ENCODE measurements around the gene CHIT1. TPM values are rescaled to one million over a fixed set of nuclear protein-coding genes. Genes with fewer than 3 reads are reported as not detected.
A peak's percentile ranks its signal among the peaks of the same experiment; 100 is the strongest.

Gene CHIT1
- total and polyA plus RNA-seq, 9 donors: 0.08 to 26.9 (median 0.90) TPM; not detected in 3

DNA sequence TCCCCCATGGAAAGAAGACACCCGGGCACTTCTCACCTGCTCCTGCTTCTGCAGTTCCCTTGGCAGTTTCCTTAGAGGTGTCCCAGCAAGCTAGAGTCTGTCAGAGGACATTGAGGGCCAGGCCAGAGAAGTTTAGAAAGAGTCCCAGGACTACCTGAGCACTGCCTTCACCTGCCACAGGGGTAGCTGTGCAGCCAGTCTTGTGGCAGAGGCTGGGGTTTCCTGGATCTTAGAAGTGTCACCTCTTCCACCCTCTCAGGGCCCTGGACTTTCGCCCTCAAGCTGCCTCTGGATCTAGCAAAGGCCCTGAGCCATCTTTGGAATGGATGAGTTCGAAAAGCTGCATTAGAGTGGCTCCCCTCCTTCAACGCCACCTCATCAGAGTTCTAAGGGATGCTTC lies 41.0 kb upstream of the CHIT1 start:
- TF ChIP-seq, protein P1, sequence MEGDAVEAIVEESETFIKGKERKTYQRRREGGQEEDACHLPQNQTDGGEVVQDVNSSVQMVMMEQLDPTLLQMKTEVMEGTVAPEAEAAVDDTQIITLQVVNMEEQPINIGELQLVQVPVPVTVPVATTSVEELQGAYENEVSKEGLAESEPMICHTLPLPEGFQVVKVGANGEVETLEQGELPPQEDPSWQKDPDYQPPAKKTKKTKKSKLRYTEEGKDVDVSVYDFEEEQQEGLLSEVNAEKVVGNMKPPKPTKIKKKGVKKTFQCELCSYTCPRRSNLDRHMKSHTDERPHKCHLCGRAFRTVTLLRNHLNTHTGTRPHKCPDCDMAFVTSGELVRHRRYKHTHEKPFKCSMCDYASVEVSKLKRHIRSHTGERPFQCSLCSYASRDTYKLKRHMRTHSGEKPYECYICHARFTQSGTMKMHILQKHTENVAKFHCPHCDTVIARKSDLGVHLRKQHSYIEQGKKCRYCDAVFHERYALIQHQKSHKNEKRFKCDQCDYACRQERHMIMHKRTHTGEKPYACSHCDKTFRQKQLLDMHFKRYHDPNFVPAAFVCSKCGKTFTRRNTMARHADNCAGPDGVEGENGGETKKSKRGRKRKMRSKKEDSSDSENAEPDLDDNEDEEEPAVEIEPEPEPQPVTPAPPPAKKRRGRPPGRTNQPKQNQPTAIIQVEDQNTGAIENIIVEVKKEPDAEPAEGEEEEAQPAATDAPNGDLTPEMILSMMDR (IDR thresholded peaks at IDR 0.05): no peak
- Histone ChIP-seq H3K4me3 (no peak overlapping the region), H3K27me3 (no peaks in the 10 kb centered on the region), H3K27ac (no peak overlapping the region), H3K4me1 (ENCODE audit: insufficient read depth) (peaks cover 5% of the 10 kb centered on the region), H3K36me3 (no peaks in the 10 kb centered on the region), H3K9me3 (no peaks in the 10 kb centered on the region)
- intact Hi-C loops (cut with DNase I): loop anchor here (5.0 to 10.0 kb wide), 6 partner anchors 37 to 424 kb away; partner anchors contain the start of gene BTG2 (in 2 of the 4)
- WGBS, 3 donors: 80 to 96% (median 84%) methylated on average over 4 of the region's 4 CpGs
- DNase-seq: peak in 1 of 5 donors; percentile 31

DNA sequence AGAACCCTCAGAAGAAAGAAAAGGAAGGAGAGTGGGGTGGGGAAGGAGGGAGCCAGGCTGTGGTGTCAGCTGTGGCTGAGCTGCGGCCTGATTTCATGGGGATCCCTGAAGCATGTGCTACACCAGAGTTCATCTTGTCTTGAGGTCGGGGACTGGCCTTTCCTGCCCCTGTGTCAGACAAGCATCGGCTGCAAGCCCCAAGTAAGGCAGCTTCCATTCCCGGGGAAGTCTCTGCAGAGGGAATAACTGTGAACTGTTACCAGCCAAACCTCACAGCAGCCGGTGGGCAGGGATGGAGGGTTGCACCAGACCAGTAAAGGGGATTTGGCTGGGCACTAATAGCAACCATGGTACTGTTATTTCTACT lies 40.2 kb upstream of the CHIT1 start:
- 57 to 72% (median 62%) methylated on average over 5 of the region's 5 CpGs for WGBS, 3 donors

DNA sequence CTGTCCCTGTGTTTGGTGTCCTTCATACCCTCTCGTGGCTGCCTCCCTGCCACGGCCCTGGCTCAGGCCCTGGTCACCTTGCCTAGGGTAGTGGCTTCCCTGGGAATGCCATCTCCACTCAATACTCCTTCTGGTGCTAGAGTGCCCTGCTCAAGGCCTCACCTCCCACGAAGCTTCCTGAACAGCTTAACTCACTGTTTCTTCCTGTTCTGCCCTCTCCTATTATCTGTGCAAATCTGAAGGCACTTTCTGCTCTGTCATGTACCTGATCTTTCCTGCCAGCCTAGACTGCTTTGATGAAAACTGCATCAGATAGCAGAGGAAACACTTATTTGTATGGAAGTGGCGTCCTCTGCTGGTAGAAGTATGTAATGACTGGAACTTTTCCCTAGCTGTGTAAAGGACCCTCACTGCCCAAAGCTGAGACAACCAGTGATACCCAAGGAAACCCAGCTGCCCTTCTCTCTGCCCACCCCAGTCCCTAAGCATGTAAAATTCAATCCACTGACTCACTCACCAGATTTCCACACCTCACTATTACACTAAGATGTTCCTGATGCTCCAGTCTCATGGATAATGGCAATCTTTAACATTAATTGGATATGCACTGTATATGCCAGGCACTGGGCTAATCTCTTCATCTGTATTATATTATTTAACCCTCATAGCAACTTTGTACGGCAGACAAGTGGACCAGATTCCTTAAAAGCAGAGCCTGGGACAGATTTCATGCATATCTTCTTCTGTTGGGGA lies 39.6 kb upstream of the CHIT1 start:
- H3K4me1 ChIP-seq (ENCODE audit: insufficient read depth): peaks cover 5% of the 10 kb centered on the region
- DNase-seq: peak in 1 of 5 donors; percentile 17
- WGBS, 3 donors: 36 to 42% (median 39%) methylated on average over 5 of the region's 5 CpGs

More for the DNA sequence above, 40.2 kb upstream of the CHIT1 start:
- no peak for TF ChIP-seq EP300 (IDR thresholded peaks at IDR 0.05)
- TF ChIP-seq POLR2A (IDR thresholded peaks at IDR 0.05): no peak
- TF ChIP-seq, protein P1 (IDR thresholded peaks at IDR 0.05): no peak
- peaks cover 5% of the 10 kb centered on the region for H3K4me1 ChIP-seq (ENCODE audit: insufficient read depth)
- peak in 1 of 5 donors; percentile 22 for DNase-seq
- H3K4me3 ChIP-seq: no peak overlapping the region
- no peaks in the 10 kb centered on the region for H3K36me3 ChIP-seq
- no peaks in the 10 kb centered on the region for H3K9me3 ChIP-seq
- no peaks in the 10 kb centered on the region for H3K27me3 ChIP-seq
- H3K27ac ChIP-seq: no peak overlapping the region
- intact Hi-C loops (cut with DNase I): loop anchor here (5.0 to 10.0 kb wide), 8 partner anchors 38 to 445 kb away; partner anchors contain the start of gene BTG2 (in 2 of the 4)

DNA sequence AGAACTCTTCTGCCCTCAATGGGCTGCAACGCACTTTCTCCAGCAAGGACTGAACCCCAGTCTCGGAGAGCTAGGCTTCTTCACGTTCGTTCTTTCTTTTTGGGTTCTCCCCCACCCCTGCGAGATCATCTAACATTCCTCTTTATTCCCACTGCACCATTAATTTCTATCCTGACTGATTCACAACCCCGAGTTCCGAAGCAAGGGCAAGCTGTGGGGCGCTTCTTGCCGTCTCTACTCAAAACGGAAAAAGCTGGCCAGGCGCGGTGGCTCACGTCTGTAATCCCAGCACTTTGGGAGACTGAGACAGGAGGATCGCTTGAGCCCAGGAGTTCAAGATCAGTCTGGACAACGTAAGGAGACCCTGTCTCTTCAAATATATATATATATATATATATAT lies 38.4 kb upstream of the CHIT1 start:
- no peak for DNase-seq
- WGBS, 3 donors: 29 to 50% (median 37%) methylated on average over 15 of the region's 15 CpGs
- Histone ChIP-seq H3K4me1 (ENCODE audit: insufficient read depth) (peaks cover 3% of the 10 kb centered on the region), H3K27me3 (no peaks in the 10 kb centered on the region), H3K9me3 (no peaks in the 10 kb centered on the region), H3K4me3 (peak overlapping the region; percentile 56), H3K27ac (peak overlapping the region; percentile 68 to 82), H3K36me3 (no peaks in the 10 kb centered on the region)
- intact Hi-C loops (cut with DNase I): loop anchor here in 2 of 4 donors (10.0 kb wide), 2 partner anchors 437 to 447 kb away; no protein-coding TSS in a partner anchor
- TF ChIP-seq EP300 (IDR thresholded peaks at IDR 0.05): no peak
- TF ChIP-seq, protein P1 (IDR thresholded peaks at IDR 0.05): no peak
- TF ChIP-seq POLR2A (IDR thresholded peaks at IDR 0.05): no peak

More for the DNA sequence above, 39.6 kb upstream of the CHIT1 start:
- intact Hi-C loops (cut with DNase I): loop anchor here in 2 of 4 donors (10.0 kb wide), 2 partner anchors 436 to 446 kb away; no protein-coding TSS in a partner anchor
- H3K4me3 ChIP-seq: no peak overlapping the region
- no peaks in the 10 kb centered on the region for H3K9me3 ChIP-seq
- H3K27me3 ChIP-seq: no peaks in the 10 kb centered on the region
- TF ChIP-seq EP300 (IDR thresholded peaks at IDR 0.05) (no peak), POLR2A (IDR thresholded peaks at IDR 0.05) (no peak)
- TF ChIP-seq, protein P1 (IDR thresholded peaks at IDR 0.05): peak; percentile 23 to 89 (median 75)
- H3K36me3 ChIP-seq: no peaks in the 10 kb centered on the region
- H3K27ac ChIP-seq: no peak overlapping the region

Data from ovary (tissue), 9 donors.